Femur (tissue), 1 donor: Measurements from ENCODE around the gene CCDC88B.

Experiments used
- DNase-seq: peaks from one replicate; pipeline ENCODE4 v3.0.0-alpha.2; 2017

Gene CCDC88B

DNA sequence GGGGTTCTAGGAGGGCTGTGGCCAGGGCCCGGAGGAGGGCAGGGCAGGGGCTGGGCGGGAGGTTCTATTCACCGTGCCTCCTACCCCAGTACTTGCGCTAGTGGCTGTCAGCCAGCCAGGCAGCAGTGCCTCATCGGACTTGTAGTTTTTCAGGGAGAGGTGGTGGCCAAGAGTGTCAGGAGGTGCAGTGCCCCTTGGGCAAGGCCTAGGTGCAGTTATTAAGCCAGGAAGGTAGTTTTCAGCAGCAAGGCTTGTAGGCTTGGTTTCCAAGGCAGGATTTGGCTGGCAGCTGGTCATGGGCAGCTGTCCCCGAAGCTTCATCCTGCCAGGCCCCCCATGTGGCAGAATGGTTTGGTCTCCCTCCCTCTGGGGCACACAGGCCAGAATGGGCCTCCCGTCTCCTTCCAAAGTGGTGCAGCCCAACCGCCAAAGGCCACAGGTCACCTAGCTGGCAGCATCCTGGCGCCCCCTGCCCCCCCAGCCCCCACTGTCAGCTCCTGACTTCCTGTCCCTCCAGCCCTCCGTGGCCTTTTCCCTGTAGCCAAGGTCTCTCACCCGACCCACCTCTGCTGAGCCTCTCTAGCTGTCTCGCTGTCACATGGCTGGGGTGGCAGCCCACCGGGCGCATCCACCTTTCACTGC is 8.5 kb downstream of the CCDC88B start:
- DNase-seq: peak; percentile 59

DNA sequence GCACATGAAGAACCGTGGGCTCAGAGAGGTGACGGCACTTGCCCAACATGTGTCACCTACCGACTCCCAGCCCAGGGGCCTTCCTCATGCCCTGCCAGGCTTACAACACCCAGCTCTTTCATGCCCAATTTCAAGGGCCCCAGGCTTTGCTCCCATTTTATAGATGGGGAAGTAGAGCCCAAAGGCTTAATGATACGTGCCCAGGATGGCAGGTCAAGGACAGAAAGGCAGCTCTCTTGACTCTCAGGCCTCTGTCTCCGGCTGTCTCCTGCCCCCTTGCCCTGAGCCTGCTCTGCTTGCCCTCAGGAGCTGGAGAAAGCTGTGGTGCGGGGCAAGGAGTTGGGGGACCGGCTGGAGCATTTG is 9.0 kb downstream of the CCDC88B start:
- DNase-seq: no peak

- no peak for DNase-seq
Measured at GRCh38 chr11:64349404-64349803, 9.4 kb downstream of the CCDC88B start.

- DNase-seq: no peak
Measured at GRCh38 chr11:64351136-64351631, 11.2 kb downstream of the CCDC88B start.

DNA sequence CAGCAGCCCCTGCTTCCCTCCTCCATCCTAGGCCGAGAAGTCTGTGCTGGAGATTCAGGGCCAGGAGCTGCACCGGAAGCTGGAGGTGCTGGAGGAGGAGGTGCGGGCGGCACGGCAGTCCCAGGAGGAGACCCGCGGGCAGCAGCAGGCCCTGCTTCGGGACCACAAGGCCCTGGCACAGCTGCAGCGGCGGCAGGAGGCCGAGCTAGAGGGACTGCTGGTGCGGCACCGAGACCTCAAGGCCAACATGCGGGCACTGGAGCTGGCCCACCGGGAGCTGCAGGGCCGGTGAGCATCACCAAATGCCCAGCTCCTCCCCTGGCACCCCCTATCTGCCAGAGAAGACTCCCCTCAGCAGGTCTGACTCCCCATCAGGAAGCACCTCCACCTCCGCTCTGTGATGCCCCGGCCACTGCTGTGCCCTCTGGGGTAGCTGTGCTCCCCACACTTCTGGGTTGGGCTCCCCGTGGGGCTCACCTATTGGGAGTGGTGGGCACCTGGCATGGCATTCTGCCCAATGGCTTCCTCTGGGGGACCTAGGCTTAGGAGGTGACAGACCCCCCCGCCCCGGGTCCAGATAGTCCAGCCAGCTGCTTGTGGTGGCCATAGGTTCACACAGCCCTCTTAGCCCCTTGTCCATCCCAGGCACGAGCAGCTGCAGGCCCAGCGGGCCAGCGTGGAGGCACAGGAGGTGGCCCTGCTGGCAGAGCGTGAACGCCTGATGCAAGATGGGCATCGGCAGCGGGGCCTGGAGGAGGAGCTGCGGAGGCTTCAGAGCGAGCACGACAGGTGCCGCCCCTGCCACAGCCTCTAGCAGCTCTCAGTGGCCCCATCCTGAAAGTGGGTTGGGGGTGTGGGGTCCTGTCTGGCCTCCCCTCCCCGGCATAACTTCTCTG is 12.3 kb downstream of the CCDC88B start:
- DNase-seq: peak; percentile 40

DNA sequence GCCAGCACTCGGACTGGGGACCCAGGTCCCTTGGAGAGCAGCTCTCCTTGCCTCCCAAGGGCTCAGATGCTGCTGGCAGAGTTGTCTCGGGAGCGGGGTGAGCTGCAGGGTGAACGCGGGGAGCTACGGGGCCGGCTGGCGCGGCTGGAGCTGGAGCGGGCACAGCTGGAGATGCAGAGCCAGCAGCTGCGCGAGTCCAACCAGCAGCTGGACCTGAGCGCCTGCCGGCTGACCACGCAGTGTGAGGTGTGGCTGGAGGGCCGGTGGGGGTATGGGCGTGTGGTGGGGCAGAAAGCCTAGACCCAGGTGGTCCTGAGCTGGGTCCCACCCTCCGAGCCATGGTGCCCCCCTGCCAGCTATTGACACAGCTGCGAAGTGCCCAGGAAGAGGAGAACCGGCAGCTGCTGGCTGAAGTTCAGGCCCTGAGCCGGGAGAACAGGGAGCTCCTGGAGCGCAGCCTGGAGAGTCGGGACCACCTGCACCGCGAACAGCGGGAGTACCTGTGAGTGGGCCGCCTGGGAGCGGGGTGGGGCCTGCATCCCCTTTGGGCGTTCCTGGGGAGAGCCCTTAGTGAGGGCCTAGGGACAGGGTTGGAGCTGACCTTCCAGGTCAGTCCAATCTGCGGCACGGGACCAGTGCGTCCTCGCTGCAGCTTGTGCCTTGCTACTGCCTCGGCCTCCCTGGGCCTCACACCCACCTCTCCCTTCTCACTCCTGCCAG is 13.2 kb downstream of the CCDC88B start:
- peak; percentile 44 for DNase-seq

GRCh38 chr11:64353715-64354506 is 13.9 kb downstream of the CCDC88B start:
- DNase-seq: no peak

- DNase-seq: peak; percentile 74
Measured at GRCh38 chr11:64355078-64355940, 15.3 kb downstream of the CCDC88B start.

DNA sequence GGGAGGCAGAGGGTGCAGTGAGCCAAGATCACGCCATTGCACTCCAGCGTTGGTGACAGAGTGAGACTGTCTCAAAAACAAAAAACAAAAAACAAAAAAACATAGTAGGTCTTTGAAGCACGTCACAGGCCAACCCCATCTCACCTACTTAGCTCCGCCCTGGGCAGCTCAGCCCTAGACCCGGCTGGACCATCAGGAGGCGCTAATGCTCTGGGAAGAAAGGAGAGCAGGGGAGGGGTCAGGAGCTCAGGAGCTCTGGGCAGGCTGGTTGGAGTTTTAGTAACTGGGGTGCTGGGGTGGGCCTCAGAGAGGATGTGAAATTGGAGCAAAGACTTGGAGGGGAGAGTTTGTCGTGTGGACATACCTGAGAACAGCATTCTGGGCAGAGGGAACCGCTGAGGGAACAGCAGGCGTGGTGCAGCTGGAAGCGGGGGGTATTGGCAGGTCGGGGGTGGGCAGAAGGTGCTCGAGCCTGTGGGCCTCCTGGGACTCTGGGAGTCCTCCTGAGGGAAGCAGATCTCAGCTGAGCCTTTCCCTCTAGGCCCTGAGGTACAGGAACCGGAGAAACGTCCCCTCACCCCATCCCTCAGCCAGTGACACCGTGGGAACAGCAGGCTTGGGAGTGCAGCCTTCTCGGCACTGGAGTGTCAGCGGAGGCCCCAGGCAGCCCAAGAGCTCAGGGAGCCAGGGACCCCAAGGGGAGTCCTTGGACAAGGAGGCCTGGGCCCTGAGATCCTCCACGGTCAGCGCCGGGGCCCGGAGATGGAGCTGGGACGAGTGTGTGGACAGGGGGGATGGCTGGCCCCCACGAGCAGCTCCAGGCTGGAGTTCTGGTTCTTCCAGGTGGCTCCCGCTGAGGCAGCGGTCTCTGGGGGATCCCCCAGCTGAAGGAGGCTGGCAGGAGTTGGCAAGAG is 16.8 kb downstream of the CCDC88B start:
- no peak for DNase-seq

GRCh38 chr11:64357446-64357845 is 17.4 kb downstream of the CCDC88B start:
- DNase-seq: no peak

- no peak for DNase-seq
Measured at GRCh38 chr11:64357904-64358535, 18.0 kb downstream of the CCDC88B start.

DNA sequence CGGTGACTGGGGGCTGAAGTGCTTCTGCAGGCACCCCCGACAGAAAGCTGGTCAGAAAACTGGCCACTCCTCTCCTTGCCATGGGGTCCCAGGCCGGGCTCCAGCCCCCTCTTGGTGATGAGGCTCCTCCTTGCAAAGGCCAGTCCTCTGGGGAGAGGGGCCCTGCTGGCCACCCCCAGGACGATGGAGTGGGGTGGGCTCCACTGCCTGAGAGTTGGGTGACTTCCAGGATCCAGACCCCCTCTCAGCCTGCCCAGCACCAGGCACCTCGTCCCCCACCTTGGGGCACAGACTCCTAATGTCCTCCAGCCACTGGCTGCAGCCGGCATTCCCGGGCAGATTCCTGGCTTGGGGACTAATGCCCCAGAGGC is 18.5 kb downstream of the CCDC88B start:
- no peak for DNase-seq

DNA sequence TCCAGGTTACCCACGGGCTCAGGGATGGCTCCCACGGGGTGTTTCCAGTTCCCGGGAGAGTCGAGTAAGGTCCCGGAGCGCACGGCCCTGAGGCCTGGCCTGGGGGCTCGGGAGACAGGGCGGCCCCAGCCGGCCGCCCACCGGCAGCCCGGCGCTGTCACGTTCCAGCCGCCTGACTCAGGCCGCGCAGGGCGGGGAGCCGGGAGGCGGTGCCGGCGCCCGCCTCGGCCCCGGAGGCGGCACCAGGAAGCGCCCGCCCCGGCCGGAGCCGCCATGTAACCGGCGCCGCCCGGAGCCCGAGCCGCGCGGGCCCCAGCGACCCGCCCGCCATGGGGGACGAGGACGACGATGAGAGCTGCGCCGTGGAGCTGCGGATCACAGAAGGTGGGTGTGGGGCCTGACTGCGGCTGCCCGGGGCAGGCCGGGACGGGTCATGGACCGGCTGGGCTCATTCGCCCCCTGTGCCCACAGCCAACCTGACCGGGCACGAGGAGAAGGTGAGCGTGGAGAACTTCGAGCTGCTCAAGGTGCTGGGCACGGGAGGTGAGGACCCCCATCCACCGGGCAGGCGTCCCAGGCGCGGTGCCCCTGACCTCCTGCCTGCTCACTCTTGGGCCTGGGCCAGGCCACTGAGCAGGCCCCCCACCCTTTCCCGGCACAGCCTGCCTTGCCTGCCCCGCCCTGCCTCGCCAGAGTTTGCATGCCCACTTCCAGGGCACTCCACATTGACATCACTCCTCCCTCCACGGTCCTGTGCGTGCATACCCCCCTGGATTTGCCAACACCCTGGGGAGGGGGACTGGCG is 19.1 kb downstream of the CCDC88B start, which contains the start of gene RPS6KA4:
TSS of gene RPS6KA4 (plus strand) at position 256 of the 805 bp plus-strand sequence. CDS start at position 330, 74 bp downstream.
- peak; percentile 77 for DNase-seq

DNA sequence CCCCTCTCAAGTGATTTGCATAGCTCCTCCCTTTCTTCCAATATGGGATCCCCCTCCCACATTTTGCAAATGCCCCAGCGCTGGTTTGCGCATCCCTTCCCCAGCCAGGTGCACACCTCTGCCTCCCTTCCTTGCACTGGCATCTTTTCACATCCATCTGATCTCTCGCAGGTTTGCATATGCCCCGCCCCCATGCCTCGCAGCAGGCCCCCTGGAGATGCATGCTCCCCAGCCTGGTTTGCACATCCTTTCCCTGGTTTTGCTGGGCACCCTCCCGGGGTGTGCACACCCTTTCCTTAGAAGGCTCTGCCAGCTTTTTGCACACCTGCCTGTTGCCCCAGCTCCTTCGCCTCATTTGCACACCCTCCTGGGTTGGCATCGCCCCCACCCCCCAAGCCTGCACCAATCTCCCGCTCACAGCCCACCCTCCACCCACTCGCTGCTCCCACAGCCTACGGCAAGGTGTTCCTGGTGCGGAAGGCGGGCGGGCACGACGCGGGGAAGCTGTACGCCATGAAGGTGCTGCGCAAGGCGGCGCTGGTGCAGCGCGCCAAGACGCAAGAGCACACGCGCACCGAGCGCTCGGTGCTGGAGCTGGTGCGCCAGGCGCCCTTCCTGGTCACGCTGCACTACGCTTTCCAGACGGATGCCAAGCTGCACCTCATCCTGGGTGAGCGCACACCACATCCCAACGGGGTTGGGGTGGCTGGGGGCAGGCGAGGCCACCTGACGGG is 19.9 kb downstream of the CCDC88B start:
- DNase-seq: peak; percentile 39

GRCh38 chr11:64360448-64360921 is 20.5 kb downstream of the CCDC88B start:
- DNase-seq: no peak

DNA sequence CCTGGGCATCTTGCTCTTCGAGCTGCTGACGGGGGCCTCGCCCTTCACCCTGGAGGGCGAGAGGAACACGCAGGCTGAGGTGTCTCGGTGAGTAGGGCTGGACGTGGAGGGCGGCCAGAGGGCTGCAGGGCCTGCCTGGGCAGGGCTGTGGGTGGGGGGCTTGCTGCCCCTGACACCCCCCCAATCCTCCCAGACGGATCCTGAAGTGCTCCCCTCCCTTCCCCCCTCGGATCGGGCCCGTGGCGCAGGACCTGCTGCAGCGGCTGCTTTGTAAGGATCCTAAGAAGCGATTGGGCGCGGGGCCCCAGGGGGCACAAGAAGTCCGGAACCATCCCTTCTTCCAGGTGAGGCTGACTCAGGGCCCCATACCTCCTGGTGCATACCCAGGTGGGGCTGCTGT is 21.7 kb downstream of the CCDC88B start:
- DNase-seq: no peak

- no peak for DNase-seq
Measured at GRCh38 chr11:64362339-64362738, 22.3 kb downstream of the CCDC88B start.

DNA sequence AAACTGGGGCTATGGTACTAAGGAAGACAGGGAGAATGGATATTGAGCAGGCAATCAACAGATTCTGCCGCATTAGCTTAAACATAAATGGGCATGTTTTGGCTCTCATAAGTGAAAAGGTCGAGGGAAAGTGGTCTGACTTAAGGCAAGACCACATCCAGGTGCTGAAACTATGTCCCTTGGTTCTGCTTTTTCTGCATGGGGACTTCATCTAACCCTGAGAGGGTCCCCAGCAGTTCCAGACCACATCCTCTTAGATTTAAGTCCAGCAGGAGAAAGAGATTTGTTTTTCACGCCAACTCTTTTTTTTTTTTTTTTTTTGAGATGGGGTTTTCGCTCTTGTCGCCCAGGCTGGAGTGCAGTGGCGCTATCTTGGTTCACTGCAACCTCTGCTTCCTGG is 24.4 kb downstream of the CCDC88B start:
- no peak for DNase-seq
